ENCODE measurements around the gene TMEM30B. TPM values are rescaled to one million over a fixed set of nuclear protein-coding genes. Genes with fewer than 3 reads are reported as not detected.
A peak's percentile ranks its signal among the peaks of the same experiment; 100 is the strongest.
"Not testable (repeated sequence)": the region's sequence is repeated elsewhere in the genome, so short reads cannot be mapped to it uniquely, and the experiment has no call there.

The TMEM30B gene
- total RNA-seq, 6 donors from 2014 or later, result 15.7 to 59.7 (median 26.4) TPM

DNA sequence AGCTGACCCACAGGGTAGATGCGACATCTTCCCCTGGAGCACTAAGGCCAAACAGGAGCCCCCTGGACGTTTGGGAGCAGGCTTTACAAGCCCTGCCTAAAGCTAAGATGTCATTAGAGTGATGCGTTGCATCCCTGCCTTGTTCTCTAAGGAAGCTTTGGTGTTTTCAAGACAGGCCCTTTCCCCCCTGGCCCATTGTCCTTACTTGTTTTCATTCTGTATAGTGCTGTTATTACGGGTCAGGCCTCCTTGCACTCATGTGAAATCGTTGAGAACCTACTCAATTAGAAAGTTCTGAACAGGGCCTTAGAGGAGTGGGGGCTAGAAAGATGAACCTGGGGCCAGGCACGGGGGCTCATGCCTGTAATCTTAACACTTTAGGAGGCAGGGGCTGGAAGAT lies 38.6 kb upstream of the TMEM30B start:
- Histone ChIP-seq H3K36me3 (no peaks in the 10 kb centered on the region), H3K4me3 (no peak overlapping the region), H3K27me3 (no peaks in the 10 kb centered on the region), H3K9me3 (no peaks in the 10 kb centered on the region), H3K4me1 (peaks cover 0 to 15% (median 2%) of the 10 kb centered on the region in 4 donors), H3K27ac (no peak overlapping the region)
- no peak for TF ChIP-seq CTCF (IDR thresholded peaks at IDR 0.05)
- TF ChIP-seq EP300 (IDR thresholded peaks at IDR 0.05), result no peak
- TF ChIP-seq POLR2AphosphoS5 (IDR thresholded peaks at IDR 0.05), result no peak
- no peak for TF ChIP-seq POLR2A (IDR thresholded peaks at IDR 0.05)
- no peak for DNase-seq
- WGBS, 2 donors, result 60 to 78% methylated on average over 6 of the region's 6 CpGs
- no peak for ATAC-seq (ENCODE audit: low FRiP score in 2 of 2)

- ATAC-seq (ENCODE audit: low FRiP score in 2 of 2), result no peak
- TF ChIP-seq CTCF (IDR thresholded peaks at IDR 0.05) (no peak), POLR2AphosphoS5 (IDR thresholded peaks at IDR 0.05) (no peak), EP300 (IDR thresholded peaks at IDR 0.05) (no peak), POLR2A (IDR thresholded peaks at IDR 0.05) (no peak)
- WGBS, 2 donors, result 80 to 84% methylated on average over 3 of the region's 3 CpGs
These were observed 37.9 kb upstream of the TMEM30B start for GRCh38 chr14:61319086-61319485.

GRCh38 chr14:61315313-61315712 lies 34.2 kb upstream of the TMEM30B start:
- Histone ChIP-seq H3K9me3 (peaks cover 0 to 6% (median 6%) of the 10 kb centered on the region in 4 donors), H3K4me3 (no peak overlapping the region), H3K4me1 (peaks cover 0 to under 1% (median 0%) of the 10 kb centered on the region in 4 donors), H3K27me3 (no peaks in the 10 kb centered on the region), H3K36me3 (no peaks in the 10 kb centered on the region), H3K27ac (no peak overlapping the region)
- ATAC-seq (ENCODE audit: low FRiP score in 2 of 2) (no peak), DNase-seq (no peak)
- no peak for TF ChIP-seq EP300 (IDR thresholded peaks at IDR 0.05)
- no peak for TF ChIP-seq CTCF (IDR thresholded peaks at IDR 0.05)
- no peak for TF ChIP-seq POLR2AphosphoS5 (IDR thresholded peaks at IDR 0.05)
- TF ChIP-seq POLR2A (IDR thresholded peaks at IDR 0.05), result no peak
- 83 to 84% methylated on average over 4 of the region's 4 CpGs for WGBS, 2 donors

More at GRCh38 chr14:61319086-61319485, 37.9 kb upstream of the TMEM30B start:
- Histone ChIP-seq H3K27me3 (no peaks in the 10 kb centered on the region), H3K4me3 (no peak overlapping the region), H3K4me1 (peaks cover 0 to 15% (median 2%) of the 10 kb centered on the region in 4 donors), H3K9me3 (no peaks in the 10 kb centered on the region), H3K27ac (no peak overlapping the region), H3K36me3 (no peaks in the 10 kb centered on the region)
- no peak for DNase-seq

GRCh38 chr14:61308701-61309100 lies 27.6 kb upstream of the TMEM30B start:
- not testable (repeated sequence) for H3K27me3 ChIP-seq; ATAC-seq (ENCODE audit: low FRiP score in 2 of 2); DNase-seq; H3K4me3 ChIP-seq; H3K36me3 ChIP-seq; H3K9me3 ChIP-seq
- 87 to 90% methylated on average over 4 of the region's 4 CpGs for WGBS, 2 donors
- Histone ChIP-seq H3K27ac (peak overlapping the region in 1 of 4 donors; percentile 45), H3K4me1 (peaks cover 0 to 16% (median 2%) of the 10 kb centered on the region in 4 donors)

DNA sequence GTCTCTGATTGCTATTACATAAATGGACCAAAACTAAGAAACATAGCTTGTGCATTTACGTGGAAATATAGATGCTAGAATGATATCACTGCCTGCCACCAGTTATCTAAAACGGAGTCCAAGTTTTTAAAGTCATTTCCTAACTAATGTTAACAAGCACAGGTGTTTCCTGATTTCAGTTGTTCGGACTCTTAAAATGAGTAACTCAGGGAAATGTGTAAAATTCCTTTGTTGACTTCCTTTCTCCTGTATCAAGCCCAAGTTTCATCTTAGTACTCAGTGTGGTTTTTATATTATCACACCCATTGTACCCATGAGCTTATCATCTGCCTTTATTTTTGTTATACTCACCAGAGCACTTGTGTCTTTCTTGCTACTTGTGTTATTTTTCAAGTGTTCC lies 27.1 kb upstream of the TMEM30B start:
- ATAC-seq (ENCODE audit: low FRiP score in 2 of 2) (no peak), DNase-seq (no peak)
- peak overlapping the region in 1 of 4 donors; percentile 45 for H3K27ac ChIP-seq
- H3K36me3 ChIP-seq, result no peaks in the 10 kb centered on the region
- TF ChIP-seq POLR2A (IDR thresholded peaks at IDR 0.05) (no peak), POLR2AphosphoS5 (IDR thresholded peaks at IDR 0.05) (peak in 1 of 2 donors; percentile 64)
- no peaks in the 10 kb centered on the region for H3K27me3 ChIP-seq
- H3K4me3 ChIP-seq, result no peak overlapping the region
- peaks cover 0 to 16% (median 2%) of the 10 kb centered on the region in 4 donors for H3K4me1 ChIP-seq
- WGBS, 2 donors, result 24 to 32% methylated on average over 3 of the region's 3 CpGs
- H3K9me3 ChIP-seq, result peaks cover 0 to 7% (median 6%) of the 10 kb centered on the region in 4 donors

DNA sequence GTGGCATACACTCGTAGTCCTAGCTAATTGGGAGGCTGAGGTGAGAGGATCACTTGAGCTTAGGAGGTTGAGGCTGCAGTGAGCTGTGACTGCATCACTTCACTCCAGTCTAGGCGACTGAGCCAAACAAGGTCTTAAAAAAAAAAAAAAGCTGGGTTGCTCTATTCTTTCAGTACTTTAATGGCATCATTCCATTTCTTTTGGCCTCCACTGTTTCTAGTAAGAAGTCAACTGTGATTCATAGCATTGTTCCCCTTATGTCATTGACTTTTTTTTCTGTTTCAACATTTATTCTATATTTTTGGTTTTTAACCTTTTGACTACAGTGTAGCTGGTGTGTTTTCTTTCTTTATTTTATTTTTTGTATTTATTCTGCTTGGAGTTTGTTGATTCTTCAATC lies 23.6 kb upstream of the TMEM30B start:
- no peak for TF ChIP-seq EP300 (IDR thresholded peaks at IDR 0.05)
- TF ChIP-seq POLR2AphosphoS5 (IDR thresholded peaks at IDR 0.05), result no peak
- TF ChIP-seq POLR2A (IDR thresholded peaks at IDR 0.05), result no peak
- no peak for TF ChIP-seq CTCF (IDR thresholded peaks at IDR 0.05)
- H3K27me3 ChIP-seq, result no peaks in the 10 kb centered on the region
- 98 to 100% methylated on average over 2 of the region's 2 CpGs for WGBS, 2 donors
- ATAC-seq (ENCODE audit: low FRiP score in 2 of 2), result no peak
- H3K4me3 ChIP-seq, result no peak overlapping the region
- DNase-seq, result no peak
- H3K27ac ChIP-seq, result no peak overlapping the region
- no peaks in the 10 kb centered on the region for H3K9me3 ChIP-seq
- H3K36me3 ChIP-seq, result no peaks in the 10 kb centered on the region
- H3K4me1 ChIP-seq, result peaks cover 0 to 16% (median 2%) of the 10 kb centered on the region in 4 donors
